Measurements from ENCODE around the gene GBP3. TPM values are rescaled to one million over a fixed set of nuclear protein-coding genes. Genes with fewer than 3 reads are reported as not detected.

GBP3 gene
- total and polyA plus RNA-seq, 4 donors, result 7.4 to 34.9 (median 25.4) TPM

DNA sequence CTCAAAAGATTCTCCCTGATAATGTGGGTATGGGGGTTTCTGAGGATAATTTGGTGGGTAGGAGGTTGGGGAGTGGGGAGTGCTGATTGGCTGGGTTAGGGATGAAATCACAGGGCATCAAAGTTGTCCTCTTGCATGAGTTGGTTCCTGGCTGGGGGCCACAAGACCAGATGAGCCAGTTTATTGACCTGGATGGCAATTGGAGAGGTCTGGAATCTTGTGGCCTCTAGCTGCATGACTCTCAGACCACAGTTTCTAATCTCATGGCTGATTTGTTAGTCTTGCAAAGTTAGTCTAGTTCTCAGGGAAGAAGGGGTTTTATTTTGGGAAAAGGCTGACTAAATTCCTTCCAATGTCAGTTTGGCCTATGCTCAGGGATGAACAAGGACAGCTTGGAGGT, 45.6 kb upstream of the GBP3 start:
- H3K4me1 ChIP-seq (ENCODE audit: control insufficient read depth in 5 of 5, insufficient read depth in 5 of 5, low read length in 5 of 5), result peaks cover 0 to 13% (median 0%) of the 10 kb centered on the region in 5 donors
- H3K4me3 ChIP-seq, result no peak overlapping the region
- ATAC-seq (ENCODE audit: insufficient read depth, low FRiP score) (no peak), DNase-seq (no peak)
- H3K9me3 ChIP-seq (ENCODE audit: control insufficient read depth in 4 of 4, insufficient read depth in 3 of 4, low read length in 3 of 4), result no peaks in the 10 kb centered on the region
- TF ChIP-seq, protein P1, sequence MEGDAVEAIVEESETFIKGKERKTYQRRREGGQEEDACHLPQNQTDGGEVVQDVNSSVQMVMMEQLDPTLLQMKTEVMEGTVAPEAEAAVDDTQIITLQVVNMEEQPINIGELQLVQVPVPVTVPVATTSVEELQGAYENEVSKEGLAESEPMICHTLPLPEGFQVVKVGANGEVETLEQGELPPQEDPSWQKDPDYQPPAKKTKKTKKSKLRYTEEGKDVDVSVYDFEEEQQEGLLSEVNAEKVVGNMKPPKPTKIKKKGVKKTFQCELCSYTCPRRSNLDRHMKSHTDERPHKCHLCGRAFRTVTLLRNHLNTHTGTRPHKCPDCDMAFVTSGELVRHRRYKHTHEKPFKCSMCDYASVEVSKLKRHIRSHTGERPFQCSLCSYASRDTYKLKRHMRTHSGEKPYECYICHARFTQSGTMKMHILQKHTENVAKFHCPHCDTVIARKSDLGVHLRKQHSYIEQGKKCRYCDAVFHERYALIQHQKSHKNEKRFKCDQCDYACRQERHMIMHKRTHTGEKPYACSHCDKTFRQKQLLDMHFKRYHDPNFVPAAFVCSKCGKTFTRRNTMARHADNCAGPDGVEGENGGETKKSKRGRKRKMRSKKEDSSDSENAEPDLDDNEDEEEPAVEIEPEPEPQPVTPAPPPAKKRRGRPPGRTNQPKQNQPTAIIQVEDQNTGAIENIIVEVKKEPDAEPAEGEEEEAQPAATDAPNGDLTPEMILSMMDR (IDR thresholded peaks at IDR 0.05; ENCODE audit: control extremely low read depth, extremely low read depth), result no peak
- H3K9ac ChIP-seq (ENCODE audit: insufficient read depth in 1 of 2, low read length in 2 of 2), result no peak overlapping the region
- H3K27ac ChIP-seq (ENCODE audit: low read depth in 1 of 2, low read length in 1 of 2), result no peak overlapping the region
- no peaks in the 10 kb centered on the region for H3K36me3 ChIP-seq (ENCODE audit: control insufficient read depth in 4 of 4, insufficient read depth in 4 of 4, low read length in 4 of 4)
- H3K27me3 ChIP-seq (ENCODE audit: control insufficient read depth in 3 of 3, insufficient read depth in 3 of 3, low read length in 2 of 3), result no peaks in the 10 kb centered on the region

GRCh38 chr1:89065079-89065868, 42.6 kb upstream of the GBP3 start, which contains the start of gene GBP1:
Gene GBP1, minus strand, starts transcription at chr1:89065208. Its CDS starts 1,974 bp downstream, at chr1:89063234.
- TF ChIP-seq, protein P1 (IDR thresholded peaks at IDR 0.05; ENCODE audit: control extremely low read depth, extremely low read depth), result no peak
- DNase-seq, result peak; percentile 21 to 93 (median 91)
- peak within 1 kb of the TSS; percentile 88 to 92 for H3K27ac ChIP-seq (ENCODE audit: low read depth in 1 of 2, low read length in 1 of 2)
- H3K9me3 ChIP-seq (ENCODE audit: control insufficient read depth in 4 of 4, insufficient read depth in 3 of 4, low read length in 3 of 4), result no peaks in the 10 kb centered on the region
- peaks cover 0 to 15% (median 3%) of the 10 kb centered on the region in 5 donors for H3K4me1 ChIP-seq (ENCODE audit: control insufficient read depth in 5 of 5, insufficient read depth in 5 of 5, low read length in 5 of 5)
- H3K9ac ChIP-seq (ENCODE audit: insufficient read depth in 1 of 2, low read length in 2 of 2), result peak within 1 kb of the TSS; percentile 58 to 98
- ATAC-seq (ENCODE audit: insufficient read depth, low FRiP score), result peak; percentile 72
- WGBS, 2 donors, result 19 to 22% methylated on average over 4 of the region's 4 CpGs
- peak within 1 kb of the TSS; percentile 41 for H3K4me3 ChIP-seq
- H3K27me3 ChIP-seq (ENCODE audit: control insufficient read depth in 3 of 3, insufficient read depth in 3 of 3, low read length in 2 of 3), result no peaks in the 10 kb centered on the region
- H3K36me3 ChIP-seq (ENCODE audit: control insufficient read depth in 4 of 4, insufficient read depth in 4 of 4, low read length in 4 of 4), result peaks cover 0 to 2% (median 0%) of the 10 kb centered on the region in 4 donors

DNA sequence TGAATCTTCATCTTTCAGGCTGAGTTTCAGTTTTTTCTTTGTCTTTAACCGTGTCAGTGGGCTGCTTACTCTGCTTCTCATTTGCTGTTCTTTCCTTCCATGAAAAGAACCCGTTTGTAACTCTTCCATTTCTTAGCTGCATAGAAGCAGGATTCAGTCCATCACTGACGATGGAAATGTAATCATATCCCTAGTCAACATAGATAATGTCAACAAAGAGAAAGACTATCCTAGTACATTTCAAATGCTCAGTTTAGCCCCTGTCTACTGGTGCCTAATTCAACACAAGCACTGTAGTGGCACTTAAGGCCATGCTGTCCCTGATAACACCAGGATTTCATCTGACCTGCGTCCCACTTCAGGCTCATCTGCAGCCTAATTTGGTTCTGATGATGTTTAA, 42.0 kb upstream of the GBP3 start:
- TF ChIP-seq, protein P1 (IDR thresholded peaks at IDR 0.05; ENCODE audit: control extremely low read depth, extremely low read depth), result no peak
- peaks cover 0 to 15% (median 3%) of the 10 kb centered on the region in 5 donors for H3K4me1 ChIP-seq (ENCODE audit: control insufficient read depth in 5 of 5, insufficient read depth in 5 of 5, low read length in 5 of 5)
- 3 to 15% methylated on average over 4 of the region's 4 CpGs for WGBS, 2 donors
- peak overlapping the region; percentile 58 to 98 for H3K9ac ChIP-seq (ENCODE audit: insufficient read depth in 1 of 2, low read length in 2 of 2)
- H3K27ac ChIP-seq (ENCODE audit: low read depth in 1 of 2, low read length in 1 of 2), result peak overlapping the region; percentile 51 to 79
- no peaks in the 10 kb centered on the region for H3K9me3 ChIP-seq (ENCODE audit: control insufficient read depth in 4 of 4, insufficient read depth in 3 of 4, low read length in 3 of 4)
- DNase-seq, result peak in 2 of 3 donors; percentile 56 to 68
- no peak for ATAC-seq (ENCODE audit: insufficient read depth, low FRiP score)
- peak overlapping the region; percentile 41 for H3K4me3 ChIP-seq
- H3K36me3 ChIP-seq (ENCODE audit: control insufficient read depth in 4 of 4, insufficient read depth in 4 of 4, low read length in 4 of 4), result peaks cover 0 to 4% (median 0%) of the 10 kb centered on the region in 4 donors
- no peaks in the 10 kb centered on the region for H3K27me3 ChIP-seq (ENCODE audit: control insufficient read depth in 3 of 3, insufficient read depth in 3 of 3, low read length in 2 of 3)
